GM12873 (cell line): ENCODE results near the gene CXCR6.

Source experiments
- CTCF ChIP-seq: IDR thresholded peaks from 2 replicates; pipeline ENCODE4 v1.5.1; 2012; ENCODE audit warnings: low read depth, mild to moderate bottlenecking, moderate library complexity, low read length, control low read depth; ENCODE audit not compliant: insufficient read depth; ENCODE audit errors: missing control alignments

The CXCR6 gene

GRCh38 chr3:45950131-45950530 is 6.9 kb downstream of the CXCR6 start:
- TF ChIP-seq CTCF, result no peak

- no peak for TF ChIP-seq CTCF
Measured at GRCh38 chr3:45950686-45951600, 7.7 kb downstream of the CXCR6 start.

- TF ChIP-seq CTCF, result no peak
Measured at GRCh38 chr3:45951946-45952345, 8.7 kb downstream of the CXCR6 start.

GRCh38 chr3:45952456-45952855 is 9.2 kb downstream of the CXCR6 start:
- TF ChIP-seq CTCF, result no peak

- no peak for TF ChIP-seq CTCF
Measured at GRCh38 chr3:45953536-45953935, 10.3 kb downstream of the CXCR6 start.

GRCh38 chr3:45954306-45954705 is 11.0 kb downstream of the CXCR6 start:
- no peak for TF ChIP-seq CTCF

- no peak for TF ChIP-seq CTCF
Measured at GRCh38 chr3:45955017-45955647, 11.9 kb downstream of the CXCR6 start.
